HL-60/S4 treated with retinoic acid at 250 ng/mL for 4 days and 3 days (cell line): ENCODE measurements around the gene ERFL.
"Not testable (repeated sequence)": the region's sequence is repeated elsewhere in the genome, so short reads cannot be mapped to it uniquely, and the experiment has no call there.

Experiments used
- in situ Hi-C: fragments of 300-500 bp; cut with MboI; formaldehyde crosslinking; loops from 2 replicates; pipeline ENCODE4 v1.7.0; 2022; ENCODE audit warnings: low sequenced_read_pairs

ERFL gene

DNA sequence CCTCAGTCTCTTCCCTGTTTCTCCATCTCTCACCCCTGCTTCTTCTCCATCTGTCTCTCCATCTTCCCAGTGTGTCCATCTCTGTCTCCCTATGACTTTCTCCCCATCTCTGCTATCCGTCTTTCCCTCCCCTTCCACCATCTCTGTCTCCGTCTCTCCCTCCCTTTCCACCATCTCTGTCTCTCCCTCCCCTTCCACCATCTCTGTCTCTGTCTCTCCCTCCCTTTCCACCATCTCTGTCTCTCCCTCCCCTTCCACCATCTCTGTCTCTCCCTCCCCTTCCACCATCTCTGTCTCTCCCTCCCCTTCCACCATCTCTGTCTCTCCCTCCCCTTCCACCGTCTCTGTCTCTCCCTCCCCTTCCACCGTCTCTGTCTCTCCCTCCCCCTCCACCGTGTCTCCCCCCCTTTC lies 13.8 kb downstream of the ERFL start:
- in situ Hi-C loops, result not testable (repeated sequence)

DNA sequence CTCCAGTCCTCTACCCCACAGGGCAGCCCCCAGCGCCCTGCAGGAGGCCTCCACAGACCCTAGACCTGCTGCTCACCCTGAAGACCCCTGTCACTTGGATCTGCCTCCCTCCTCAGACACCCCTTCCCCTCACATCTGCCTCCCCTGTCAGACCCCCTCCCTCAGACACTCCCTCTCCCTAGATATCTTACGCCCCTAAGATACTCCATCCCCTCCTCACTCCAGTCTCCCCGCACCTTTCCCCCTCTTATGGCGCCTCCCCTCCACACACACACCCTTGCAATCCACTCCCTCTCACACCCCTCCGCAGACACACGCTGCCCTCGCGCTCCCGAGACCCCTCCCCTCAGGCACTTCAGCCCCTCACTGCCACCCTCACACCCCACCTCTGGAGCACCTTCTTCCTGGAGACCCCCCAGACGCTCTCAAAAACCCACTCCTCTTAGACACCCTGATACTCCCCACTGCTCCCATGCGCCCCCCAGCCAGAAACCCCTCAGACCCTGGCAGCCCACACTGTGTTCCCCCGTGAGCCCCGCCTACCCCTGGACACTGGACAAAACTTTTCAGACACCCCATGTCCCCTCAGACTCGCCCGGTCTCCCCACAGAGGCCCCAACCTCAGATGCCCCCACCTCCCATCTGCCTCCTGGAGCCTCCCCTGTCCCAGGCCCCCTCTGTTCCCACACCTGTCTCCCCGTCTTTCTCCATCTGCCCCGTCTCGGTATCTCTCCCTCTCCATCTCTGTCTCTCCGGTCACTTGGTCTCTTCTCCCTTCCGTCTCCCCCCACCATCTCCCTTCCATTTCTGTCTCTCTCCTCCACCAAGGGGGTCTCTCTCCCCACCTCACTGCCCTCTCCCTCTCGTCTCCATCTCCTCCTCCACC lies 14.5 kb downstream of the ERFL start:
- in situ Hi-C loops, result no loop called here

DNA sequence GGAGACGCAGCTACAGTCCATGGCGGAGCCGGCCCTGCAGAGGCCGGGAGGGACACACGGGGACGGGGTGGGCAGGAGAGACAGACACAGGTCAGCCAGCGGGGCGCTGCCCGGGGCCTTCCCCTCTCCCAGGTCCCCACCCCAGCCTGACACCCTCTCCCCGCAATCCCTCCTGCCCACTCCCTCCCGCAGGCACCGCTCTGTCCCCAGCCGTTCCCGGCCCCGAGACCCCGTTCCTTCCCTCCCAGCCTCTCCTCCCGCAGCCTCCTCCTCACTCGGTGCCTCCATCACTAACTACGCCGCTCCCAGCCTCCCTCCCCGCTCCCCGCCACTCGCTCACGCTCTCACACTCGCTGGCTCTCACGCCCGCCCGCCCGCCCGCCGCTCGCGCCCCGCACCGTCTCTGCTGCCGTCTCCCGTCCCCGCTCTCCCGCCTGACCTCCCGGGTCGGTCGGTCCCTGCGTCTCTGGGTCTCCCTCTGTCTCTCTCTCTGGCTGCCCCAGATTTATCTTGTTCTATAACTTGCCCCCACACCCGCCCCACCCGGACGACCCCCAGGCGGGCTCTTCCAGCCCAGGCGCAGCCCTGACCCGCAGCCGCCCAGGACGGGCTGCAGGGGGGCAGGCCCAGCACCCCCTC lies 15.2 kb downstream of the ERFL start:
- in situ Hi-C loops, result no loop called here

DNA sequence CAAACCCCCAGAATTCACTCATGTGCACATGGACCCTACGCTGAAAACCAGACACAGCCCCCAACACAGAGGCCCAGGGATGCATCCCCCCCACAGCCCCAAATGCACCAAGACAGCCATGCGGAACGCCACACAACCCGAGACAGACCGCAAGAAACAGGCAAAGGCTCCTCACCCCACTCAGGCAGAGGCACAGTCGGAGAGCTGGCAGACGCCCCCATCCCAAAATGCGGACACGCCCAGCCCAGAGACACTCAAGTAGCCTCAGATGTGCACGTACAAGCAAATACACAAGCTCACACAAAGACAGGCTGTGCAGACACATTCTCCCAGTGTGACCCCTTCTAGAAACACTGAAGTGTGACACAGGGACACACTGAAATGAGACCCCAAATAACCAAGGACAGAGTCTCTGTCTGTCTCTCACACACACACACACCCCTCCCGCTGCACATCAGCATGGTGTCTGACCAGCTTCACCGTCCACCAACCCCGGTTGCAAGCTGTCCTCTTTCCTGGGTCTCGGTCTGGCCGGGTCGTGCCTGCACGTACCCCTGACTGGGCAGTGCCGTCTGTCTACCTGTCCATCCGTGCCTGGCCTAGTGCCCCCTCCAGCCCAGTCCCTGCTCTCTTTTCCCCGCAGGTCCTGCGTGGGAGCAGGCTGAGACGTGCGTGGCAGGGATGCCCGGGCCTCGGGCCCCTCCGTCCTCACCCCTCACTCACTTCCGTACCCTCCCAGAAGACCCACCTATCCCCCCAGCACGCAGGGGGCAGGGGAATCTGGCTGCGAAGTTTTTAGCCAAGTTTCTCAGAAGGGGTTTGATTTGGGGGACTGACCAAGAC lies 16.1 kb downstream of the ERFL start:
- in situ Hi-C loops, result no loop called here

DNA sequence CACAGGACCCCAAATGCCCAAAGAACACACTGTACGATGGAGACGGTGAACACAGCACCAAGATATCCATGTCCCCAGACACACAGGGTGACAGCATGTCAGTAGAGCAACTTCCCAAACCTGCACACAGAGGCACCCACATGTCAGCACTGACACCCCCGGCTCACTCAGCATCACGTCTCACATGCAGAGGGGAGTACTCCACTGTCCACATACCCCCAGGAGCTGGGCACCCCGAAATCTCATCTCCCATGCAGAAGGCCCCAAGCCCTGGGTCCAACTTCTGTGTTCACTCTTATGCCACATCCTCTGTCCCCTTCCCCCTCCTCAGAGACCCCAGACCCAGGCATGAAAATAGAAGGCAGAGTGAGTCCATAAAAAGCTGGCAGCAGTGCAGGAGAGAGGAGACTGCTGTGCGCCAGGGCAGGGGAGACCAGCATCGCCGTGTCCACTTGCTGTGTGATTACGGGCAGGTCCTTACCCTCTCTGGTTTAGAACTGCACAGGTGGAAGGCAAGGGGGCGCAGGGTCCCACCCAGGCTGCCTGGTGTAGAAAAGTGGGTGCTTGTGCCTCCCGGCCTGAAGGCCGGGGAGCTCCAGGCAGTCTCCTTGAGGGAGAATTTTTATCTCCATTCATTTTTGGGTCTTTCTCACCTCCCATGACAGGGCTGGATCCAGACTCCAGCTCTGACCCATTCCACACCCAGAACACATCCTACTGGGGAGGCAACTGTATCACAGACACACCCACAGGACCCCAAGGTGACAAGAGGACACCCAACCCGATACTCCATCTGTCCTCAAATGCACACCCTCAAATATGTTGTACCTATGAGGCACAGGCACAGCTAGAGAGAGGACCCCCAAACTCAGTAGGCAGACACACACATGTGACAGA lies 17.0 kb downstream of the ERFL start:
- in situ Hi-C loops, result no loop called here

DNA sequence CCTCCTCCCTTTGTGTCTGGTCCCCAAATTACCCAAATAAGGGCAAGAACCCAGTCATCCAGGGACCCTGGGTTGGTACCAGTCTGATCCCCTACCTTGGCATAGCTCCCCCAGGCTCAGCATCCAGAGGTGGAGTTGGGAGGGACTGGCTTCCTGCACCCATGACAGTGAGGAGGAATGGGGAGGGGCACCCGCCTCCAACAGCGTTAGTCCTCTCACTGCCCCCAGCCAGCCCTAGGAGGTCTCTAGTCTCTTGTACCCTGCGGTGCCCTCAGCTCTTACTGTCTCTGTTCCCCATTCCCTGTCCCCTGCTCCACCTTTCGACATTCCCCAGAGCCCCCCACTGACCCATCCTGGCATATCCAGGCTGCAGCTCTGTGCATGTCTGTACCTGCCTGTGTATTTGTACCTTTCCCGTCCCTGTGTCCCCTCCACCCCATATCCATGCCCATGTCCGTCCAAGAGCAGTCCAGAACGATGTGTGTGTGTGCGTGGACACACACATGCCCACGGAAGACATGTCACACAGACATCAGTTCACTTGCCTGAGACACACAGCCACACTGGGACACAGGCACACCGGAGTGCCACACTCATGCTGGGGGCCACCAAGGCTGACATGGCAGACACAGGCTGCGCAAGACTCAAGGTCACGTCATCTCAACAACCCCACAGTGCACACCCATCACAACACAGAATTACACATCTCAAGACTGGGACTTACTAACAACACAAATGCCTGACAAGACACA lies 17.8 kb downstream of the ERFL start:
- in situ Hi-C loops, result no loop called here

- in situ Hi-C loops, result no loop called here
Observed at GRCh38 chr19:41909706-41910105, 18.5 kb downstream of the ERFL start.

DNA sequence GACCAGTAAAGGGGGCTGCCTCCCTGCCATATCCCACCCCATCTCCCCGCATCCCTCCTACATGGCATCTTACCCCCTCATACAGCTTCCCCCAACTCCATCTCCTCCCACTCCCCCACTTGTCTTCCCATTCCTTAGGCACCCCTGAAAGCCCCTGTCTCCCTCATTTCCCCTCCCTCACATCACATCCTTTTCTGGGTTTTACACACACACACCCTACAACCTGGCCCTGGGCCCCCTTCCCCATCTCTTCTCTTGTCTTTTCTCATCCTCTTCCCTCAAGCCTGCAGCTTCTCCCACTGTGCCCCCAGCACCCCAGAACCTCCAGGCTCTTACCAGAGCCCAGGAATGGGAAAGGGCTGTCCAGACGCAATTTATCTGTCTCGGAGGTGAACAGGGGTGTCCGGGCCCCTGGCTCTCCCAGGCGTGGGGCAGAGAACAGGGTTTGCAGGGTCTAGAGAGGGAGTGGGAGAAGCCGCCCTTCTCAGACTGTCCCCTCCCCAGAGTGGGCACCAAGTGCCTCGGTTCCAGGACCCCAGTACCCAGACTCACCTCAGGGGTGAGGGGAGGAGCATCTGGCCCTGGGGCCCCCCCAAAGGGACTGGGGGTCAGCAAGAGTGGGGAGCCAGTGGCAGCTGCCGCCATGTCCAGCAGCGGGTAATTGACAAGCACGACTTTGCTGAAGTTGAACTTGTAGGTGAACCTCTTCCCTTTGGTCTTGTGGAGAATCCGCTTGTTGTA lies 19.4 kb downstream of the ERFL start:
- in situ Hi-C loops, result no loop called here

GRCh38 chr19:41907994-41908615 lies 20.1 kb downstream of the ERFL start:
- in situ Hi-C loops, result no loop called here

- in situ Hi-C loops, result no loop called here
Observed at GRCh38 chr19:41906916-41907680, 21.2 kb downstream of the ERFL start.

DNA sequence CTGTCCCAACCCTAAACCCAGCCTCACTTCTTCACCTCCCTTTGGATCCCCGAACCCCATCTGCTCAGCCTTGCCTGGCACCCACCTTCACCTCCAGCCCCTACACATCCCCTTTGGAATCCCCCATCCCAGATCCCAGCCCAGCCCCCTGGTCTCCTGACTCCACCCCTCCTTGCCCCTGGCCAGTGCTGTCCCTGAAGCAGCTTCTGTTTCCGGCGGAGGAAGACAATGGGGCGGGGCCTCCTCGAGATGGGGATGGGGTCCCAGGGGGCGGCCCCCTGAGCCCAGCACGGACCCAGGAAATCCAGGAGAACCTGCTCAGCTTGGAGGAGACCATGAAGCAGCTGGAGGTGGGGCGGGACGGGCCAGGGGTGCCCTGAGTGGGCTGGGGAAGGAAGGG lies 22.0 kb downstream of the ERFL start:
- in situ Hi-C loops, result no loop called here

GRCh38 chr19:41905273-41906002 lies 22.8 kb downstream of the ERFL start:
- in situ Hi-C loops, result no loop called here

DNA sequence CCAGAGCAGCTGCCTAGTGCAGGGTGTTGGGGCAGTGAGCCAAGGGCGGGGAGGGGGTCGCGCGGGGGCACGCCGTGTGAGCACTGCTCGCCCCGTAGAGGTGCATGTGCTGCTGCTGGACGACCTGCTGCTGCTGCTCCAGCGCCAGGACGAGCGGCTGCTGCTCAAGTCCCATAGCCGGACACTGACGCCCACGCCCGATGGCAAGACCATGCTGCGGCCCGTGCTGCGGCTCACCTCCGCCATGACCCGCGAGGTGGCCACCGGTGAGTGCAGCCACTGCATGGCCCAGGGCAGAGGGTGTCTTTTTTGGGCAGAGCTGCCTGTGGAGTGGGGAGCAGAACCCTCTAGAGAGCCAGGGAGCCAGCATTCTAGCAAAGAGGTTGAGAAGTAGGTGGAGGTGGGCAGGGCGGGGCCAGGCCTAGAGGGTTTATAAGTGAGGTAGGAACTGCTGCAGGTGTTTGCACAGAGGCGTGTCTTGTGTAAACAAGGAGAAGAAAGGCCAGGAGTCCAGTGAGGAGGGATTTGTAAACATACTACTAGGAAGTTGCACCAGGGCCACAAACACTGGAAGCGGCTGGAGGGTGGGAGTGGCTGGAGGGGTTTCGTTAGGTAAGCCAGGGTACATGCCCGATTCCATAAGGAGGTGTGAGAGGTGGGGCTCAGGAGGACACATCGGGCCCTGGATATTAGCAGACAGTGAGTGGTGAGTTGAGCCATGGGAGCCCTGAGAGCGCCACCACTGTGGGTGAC lies 24.0 kb downstream of the ERFL start:
- in situ Hi-C loops, result no loop called here

DNA sequence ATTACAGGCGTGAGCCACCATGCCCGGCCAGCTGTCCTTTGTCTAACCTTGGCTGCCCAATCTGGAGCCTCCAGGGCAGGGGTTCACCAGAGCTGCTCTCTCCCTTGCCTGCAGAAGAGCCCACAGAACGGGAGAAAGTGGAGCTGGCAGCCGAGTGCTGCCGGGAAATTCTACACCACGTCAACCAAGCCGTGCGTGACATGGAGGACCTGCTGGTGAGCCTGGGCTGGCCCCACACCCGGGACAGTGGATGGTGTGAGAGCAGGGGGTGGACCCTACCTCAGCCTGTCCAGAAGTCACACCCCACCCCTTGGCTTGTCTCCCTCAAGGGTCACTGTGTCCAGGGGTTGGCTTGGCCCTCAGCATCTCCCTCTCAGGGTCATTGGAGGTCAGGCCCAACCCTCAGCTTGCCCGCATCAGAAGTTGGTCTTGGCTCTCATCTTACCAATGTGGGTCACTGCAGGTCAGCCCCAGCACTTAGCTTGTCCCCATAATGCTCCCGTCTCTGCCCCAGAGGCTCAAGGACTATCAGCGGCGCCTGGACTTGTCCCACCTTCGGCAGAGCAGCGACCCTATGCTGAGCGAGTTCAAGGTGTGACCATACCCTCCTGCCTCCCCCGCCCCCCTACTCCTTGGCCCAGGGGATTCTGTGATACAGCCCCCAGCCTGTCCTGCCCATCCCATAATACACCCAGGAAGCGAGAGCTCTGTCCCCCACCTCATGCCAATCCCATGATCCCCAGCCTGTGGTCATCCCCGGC lies 24.9 kb downstream of the ERFL start:
- in situ Hi-C loops, result no loop called here

DNA sequence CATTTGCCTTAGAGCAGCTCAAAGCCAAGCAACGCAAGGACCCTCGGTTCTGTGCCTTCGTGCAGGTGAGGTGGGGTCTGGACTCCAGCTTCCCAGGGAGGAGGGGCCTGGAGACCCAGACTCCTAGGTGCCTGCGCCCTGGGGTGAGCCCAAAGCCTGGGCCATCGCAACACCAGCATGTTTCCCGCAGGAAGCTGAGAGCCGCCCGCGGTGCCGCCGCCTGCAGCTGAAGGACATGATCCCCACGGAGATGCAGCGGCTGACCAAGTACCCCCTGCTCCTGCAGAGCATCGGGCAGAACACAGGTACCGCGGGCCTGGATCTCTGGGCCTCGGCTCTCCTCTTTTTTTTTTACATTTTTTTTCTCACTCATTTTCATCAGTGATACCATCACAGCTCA lies 25.7 kb downstream of the ERFL start:
- in situ Hi-C loops, result no loop called here
